Right lobe of liver (tissue), 6 donors: Measurements from ENCODE around the gene LAG3. TPM values are rescaled to one million over a fixed set of nuclear protein-coding genes. Genes with fewer than 3 reads are reported as not detected.
"Not testable (repeated sequence)": the region's sequence is repeated elsewhere in the genome, so short reads cannot be mapped to it uniquely, and the experiment has no call there.

Experiments used
- ATAC-seq, 4 donors: fragments of 200-7000 bp; cut with Tn5 transposase; one replicate each; pipeline ENCODE4 v1.9.1; 2020; ENCODE audit warnings: mild to moderate bottlenecking in 4 of 4, moderate library complexity in 4 of 4
- DNase-seq, 3 donors: peaks; one replicate each; pipeline ENCODE4 v3.0.0-alpha.2; 2020
- H3K27ac ChIP-seq, 3 donors: fragments of 200-600 bp; one replicate each; pipeline ENCODE4 v1.8.0; 2022
- H3K27me3 ChIP-seq, 2 donors: fragments of 200-600 bp; one replicate each; pipeline ENCODE4 v1.8.0; 2022
- H3K36me3 ChIP-seq, 4 donors: fragments of 200-600 bp; sonication (generic) in 1 of 4; one replicate each; pipeline versions ENCODE4 v1.5.1 to v1.8.0; 2017 to 2022; ENCODE audit warnings: control low read depth in 1 of 4
- H3K4me1 ChIP-seq, 4 donors: fragments of 200-600 bp; sonication (generic) in 1 of 4; one replicate each; pipeline versions ENCODE4 v1.5.1 to v1.8.0; 2017 to 2022; ENCODE audit warnings: control low read depth in 1 of 4
- H3K4me3 ChIP-seq, 3 donors: fragments of 200-600 bp; one replicate each; pipeline ENCODE4 v1.8.0; 2022
- H3K9me3 ChIP-seq, 4 donors: fragments of 200-600 bp; sonication (generic) in 1 of 4; one replicate each; pipeline versions ENCODE4 v1.5.1 to v1.8.0; 2017 to 2022; ENCODE audit warnings: control low read depth in 1 of 4
- POLR2A ChIP-seq: fragments of 450-650 bp; IDR thresholded peaks from one replicate; pipeline ENCODE4 v1.6.1; 2017; ENCODE audit warnings: antibody characterized with exemption, mild to moderate bottlenecking
- WGBS: methylation state at CpG from one replicate; pipeline ENCODE4 v1.1.6; 2018; ENCODE audit warnings: low coverage, low lambda C conversion rate; ENCODE audit not compliant: insufficient coverage; ENCODE audit errors: missing lambda C conversion rate; 5-methylcytosine and 5-hydroxymethylcytosine counted together
- intact Hi-C, 2 donors: fragments of 100-400 bp; cut with DNase I; formaldehyde crosslinking; loops; one replicate each; pipeline versions ENCODE4 v1.11.2 to v1.14.1; 2022
- total RNA-seq, 6 experiments: library from RNA; depleted of rRNA in 2 of 6; stranded (reverse); fragments of >200 nt in 2 of 6; fragmentation: NEBNext Ultra II Directional in 3 of 6; extraction: Animal tissue kit (Norgen Biotek cat#: 25700) in 3 of 6; gene quantifications; one replicate each; pipeline versions ENCODE4 v1.1.0 to v1.2.4, GENCODE V29; 2016 to 2023
- TF ChIP-seq, protein P1 (sequence below), 4 donors: fragments of 200-600 bp in 3 of 4; fragments of 450-650 bp in 1 of 4; IDR thresholded peaks; one replicate each; pipeline versions ENCODE4 v1.5.1 to v1.8.0; 2016 to 2022; ENCODE audit warnings: antibody characterized with exemption in 4 of 4, mild to moderate bottlenecking in 2 of 4
- donor health status: DM: no; HTN: yes; CAD: no.
- donor health status: DM: no; HTN: no; CAD: no.
- donor health status: DM: no; HTN: no; CAD: no.
- donor health status: DM: no; HTN: yes; CAD: no.
- donor health status: DM: no; HTN: yes; CAD: no.

LAG3 gene
- total RNA-seq, 6 experiments from 2014 or later, result 0.18 to 2.3 (median 1.4) TPM

DNA sequence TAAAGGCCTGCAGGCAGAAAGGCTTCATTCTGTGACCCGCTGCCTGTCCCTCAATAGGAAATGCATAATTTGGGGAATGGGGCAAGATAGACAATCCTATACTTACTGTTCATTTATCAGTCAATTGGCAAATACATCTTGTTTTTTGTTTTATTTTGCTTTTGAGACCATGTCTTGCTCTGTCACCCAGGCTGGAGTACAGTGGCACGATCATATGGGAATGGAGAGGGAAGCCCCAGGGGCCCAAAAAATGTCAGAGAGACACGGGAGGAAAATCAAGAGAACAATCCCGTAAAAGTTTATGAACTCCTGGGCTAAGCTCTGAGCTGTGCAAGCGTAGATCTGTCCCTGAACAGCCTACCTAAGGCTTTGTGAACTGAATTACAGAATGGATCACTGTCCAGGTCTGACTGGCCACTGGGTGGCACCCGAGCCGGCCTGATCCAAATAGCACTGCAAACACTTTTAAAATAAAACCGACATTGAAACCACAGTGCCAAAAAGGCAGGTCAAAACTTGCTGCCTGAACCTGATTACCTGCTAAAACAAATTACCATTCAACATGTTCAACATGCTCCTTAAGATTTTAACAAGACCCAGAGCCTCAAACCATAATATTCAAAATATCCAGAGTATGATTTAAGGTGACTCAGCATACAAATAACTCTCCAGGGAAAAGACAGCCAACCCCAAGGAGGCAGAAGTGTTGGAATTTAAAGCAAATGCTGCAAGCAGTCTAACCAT is 36.7 kb upstream of the LAG3 start:
- no peak for TF ChIP-seq POLR2A
- TF ChIP-seq, protein P1, sequence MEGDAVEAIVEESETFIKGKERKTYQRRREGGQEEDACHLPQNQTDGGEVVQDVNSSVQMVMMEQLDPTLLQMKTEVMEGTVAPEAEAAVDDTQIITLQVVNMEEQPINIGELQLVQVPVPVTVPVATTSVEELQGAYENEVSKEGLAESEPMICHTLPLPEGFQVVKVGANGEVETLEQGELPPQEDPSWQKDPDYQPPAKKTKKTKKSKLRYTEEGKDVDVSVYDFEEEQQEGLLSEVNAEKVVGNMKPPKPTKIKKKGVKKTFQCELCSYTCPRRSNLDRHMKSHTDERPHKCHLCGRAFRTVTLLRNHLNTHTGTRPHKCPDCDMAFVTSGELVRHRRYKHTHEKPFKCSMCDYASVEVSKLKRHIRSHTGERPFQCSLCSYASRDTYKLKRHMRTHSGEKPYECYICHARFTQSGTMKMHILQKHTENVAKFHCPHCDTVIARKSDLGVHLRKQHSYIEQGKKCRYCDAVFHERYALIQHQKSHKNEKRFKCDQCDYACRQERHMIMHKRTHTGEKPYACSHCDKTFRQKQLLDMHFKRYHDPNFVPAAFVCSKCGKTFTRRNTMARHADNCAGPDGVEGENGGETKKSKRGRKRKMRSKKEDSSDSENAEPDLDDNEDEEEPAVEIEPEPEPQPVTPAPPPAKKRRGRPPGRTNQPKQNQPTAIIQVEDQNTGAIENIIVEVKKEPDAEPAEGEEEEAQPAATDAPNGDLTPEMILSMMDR (IDR thresholded peaks at IDR 0.05), result peak; percentile 79 to 87 (median 85)
- no peaks in the 10 kb centered on the region for H3K9me3 ChIP-seq
- H3K27me3 ChIP-seq, result no peaks in the 10 kb centered on the region
- DNase-seq (peak; percentile 74 to 79 (median 77)), ATAC-seq (peak; percentile 97 to 99 (median 98))
- no peak overlapping the region for H3K27ac ChIP-seq
- 25% methylated on average over 8 of the region's 8 CpGs for WGBS
- H3K4me1 ChIP-seq, result peaks cover 0 to 4% (median 0%) of the 10 kb centered on the region in 4 donors
- peaks cover 0 to 16% (median 4%) of the 10 kb centered on the region in 4 donors for H3K36me3 ChIP-seq
- intact Hi-C loops, result no loop called here
- no peak overlapping the region for H3K4me3 ChIP-seq

DNA sequence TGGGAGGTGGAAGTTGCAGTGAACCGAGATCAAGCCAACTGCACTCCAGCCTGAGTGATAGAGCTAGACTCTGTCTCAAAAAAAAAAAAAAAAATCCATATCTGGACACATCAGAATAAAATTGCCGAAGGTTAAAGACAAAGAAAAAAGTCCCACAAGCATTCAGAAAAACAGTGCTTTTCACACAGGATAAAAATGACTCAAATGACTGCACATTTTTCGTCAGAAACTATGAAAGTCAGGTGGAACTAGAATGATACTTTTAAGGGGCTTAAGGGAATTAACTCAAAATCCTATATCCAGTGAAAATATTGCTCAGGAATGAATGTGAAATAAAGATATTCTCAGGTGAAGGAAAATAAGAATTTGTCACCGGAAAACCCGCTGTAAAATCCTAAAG is 35.6 kb upstream of the LAG3 start:
- TF ChIP-seq, protein P1 (IDR thresholded peaks at IDR 0.05), result no peak
- TF ChIP-seq POLR2A, result no peak
- DNase-seq, result no peak
- Histone ChIP-seq H3K27me3 (no peaks in the 10 kb centered on the region), H3K27ac (no peak overlapping the region), H3K4me3 (no peak overlapping the region), H3K36me3 (peaks cover 0 to 4% (median 0%) of the 10 kb centered on the region in 4 donors), H3K9me3 (no peaks in the 10 kb centered on the region), H3K4me1 (peaks cover 0 to 4% (median 0%) of the 10 kb centered on the region in 4 donors)
- intact Hi-C loops, result no loop called here
- 72% methylated on average over 4 of the region's 5 CpGs for WGBS
- ATAC-seq, result no peak

DNA sequence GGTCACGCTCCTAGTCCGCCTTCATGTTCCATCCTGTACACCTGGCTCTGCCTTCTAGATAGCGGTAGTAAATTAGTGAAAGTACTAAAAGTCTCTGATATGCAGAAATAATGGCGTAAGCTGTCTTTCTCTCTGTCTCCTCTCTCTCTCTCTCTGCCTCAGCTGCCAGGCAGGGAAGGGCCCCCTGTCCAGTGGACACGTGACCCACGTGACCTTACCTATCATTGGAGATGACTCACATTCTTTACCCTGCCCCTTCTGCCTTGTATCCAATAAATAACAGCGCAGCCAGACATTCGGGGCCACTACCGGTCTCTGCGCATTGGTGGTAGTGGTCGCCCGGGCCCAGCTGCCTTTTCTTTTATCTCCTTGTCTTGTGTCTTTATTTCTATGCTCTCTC is 30.2 kb upstream of the LAG3 start:
- H3K27me3 ChIP-seq, H3K36me3 ChIP-seq, H3K27ac ChIP-seq, DNase-seq, ATAC-seq, H3K4me1 ChIP-seq, H3K4me3 ChIP-seq, intact Hi-C loops, H3K9me3 ChIP-seq: not testable (repeated sequence)
- WGBS, result 97% methylated on average over 6 of the region's 12 CpGs

DNA sequence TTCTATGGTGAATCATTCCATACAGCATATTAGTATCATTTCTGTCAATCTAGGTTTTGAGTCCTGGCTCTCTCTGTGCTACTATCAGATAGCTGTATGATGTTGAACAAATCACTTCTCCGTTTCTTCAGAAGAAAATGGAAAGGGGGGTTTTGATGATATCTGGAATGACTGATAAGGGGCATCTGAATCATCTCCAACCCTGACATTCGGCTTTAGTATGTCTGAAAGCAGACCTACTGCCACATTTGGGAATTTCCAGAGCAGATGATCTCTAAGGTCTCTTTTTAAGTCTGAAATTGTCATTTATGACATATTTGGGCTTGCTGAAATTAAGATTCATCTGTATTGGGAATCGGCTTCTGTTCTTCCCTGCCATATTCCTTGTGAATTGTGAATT is 29.5 kb upstream of the LAG3 start:
- no peaks in the 10 kb centered on the region for H3K27me3 ChIP-seq
- WGBS, result 68% methylated on average over 3 of the region's 3 CpGs
- H3K4me3 ChIP-seq, result no peak overlapping the region
- peaks cover 0 to 11% (median 5%) of the 10 kb centered on the region in 4 donors for H3K36me3 ChIP-seq
- no peaks in the 10 kb centered on the region for H3K4me1 ChIP-seq
- intact Hi-C loops, result no loop called here
- ATAC-seq, result no peak
- no peaks in the 10 kb centered on the region for H3K9me3 ChIP-seq
- no peak overlapping the region for H3K27ac ChIP-seq
- TF ChIP-seq POLR2A, result no peak
- TF ChIP-seq, protein P1 (IDR thresholded peaks at IDR 0.05), result no peak
- no peak for DNase-seq

DNA sequence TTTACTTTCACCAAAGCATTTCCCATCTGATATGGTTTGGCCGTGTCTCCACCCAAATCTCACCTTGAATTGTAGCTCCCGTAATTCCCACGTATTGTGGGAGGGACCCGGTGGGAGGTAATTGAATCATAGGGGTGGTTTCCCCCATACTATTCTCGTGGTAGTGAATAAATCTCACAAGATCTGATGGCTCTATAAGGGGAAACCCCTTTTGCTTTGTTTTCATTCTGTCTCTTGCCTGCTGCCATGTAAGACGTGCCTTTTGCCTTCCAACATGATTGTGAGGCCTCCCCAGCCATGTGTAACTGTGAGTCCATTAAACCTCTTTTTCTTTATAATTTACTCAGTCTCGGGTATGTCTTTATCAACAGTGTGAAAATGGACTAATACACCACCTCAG is 29.0 kb upstream of the LAG3 start:
- ATAC-seq, H3K27me3 ChIP-seq, H3K9me3 ChIP-seq, H3K4me1 ChIP-seq, intact Hi-C loops, H3K4me3 ChIP-seq, DNase-seq, H3K27ac ChIP-seq: not testable (repeated sequence)
- WGBS, result 40% methylated on average over 7 of the region's 7 CpGs
- peaks cover 0 to 16% (median 7%) of the 10 kb centered on the region in 4 donors for H3K36me3 ChIP-seq
